DMS 273 (cell line): Measurements from ENCODE around the gene PALS2.
A peak's percentile ranks its signal among the peaks of the same experiment; 100 is the strongest.

Source experiments
- DNase-seq: peaks from one replicate; lab custom pipeline; 2025; ENCODE audit not compliant: unreplicated experiment; lab: John Stamatoyannopoulos, UW

The PALS2 gene, protein sequence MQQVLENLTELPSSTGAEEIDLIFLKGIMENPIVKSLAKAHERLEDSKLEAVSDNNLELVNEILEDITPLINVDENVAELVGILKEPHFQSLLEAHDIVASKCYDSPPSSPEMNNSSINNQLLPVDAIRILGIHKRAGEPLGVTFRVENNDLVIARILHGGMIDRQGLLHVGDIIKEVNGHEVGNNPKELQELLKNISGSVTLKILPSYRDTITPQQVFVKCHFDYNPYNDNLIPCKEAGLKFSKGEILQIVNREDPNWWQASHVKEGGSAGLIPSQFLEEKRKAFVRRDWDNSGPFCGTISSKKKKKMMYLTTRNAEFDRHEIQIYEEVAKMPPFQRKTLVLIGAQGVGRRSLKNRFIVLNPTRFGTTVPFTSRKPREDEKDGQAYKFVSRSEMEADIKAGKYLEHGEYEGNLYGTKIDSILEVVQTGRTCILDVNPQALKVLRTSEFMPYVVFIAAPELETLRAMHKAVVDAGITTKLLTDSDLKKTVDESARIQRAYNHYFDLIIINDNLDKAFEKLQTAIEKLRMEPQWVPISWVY

DNA sequence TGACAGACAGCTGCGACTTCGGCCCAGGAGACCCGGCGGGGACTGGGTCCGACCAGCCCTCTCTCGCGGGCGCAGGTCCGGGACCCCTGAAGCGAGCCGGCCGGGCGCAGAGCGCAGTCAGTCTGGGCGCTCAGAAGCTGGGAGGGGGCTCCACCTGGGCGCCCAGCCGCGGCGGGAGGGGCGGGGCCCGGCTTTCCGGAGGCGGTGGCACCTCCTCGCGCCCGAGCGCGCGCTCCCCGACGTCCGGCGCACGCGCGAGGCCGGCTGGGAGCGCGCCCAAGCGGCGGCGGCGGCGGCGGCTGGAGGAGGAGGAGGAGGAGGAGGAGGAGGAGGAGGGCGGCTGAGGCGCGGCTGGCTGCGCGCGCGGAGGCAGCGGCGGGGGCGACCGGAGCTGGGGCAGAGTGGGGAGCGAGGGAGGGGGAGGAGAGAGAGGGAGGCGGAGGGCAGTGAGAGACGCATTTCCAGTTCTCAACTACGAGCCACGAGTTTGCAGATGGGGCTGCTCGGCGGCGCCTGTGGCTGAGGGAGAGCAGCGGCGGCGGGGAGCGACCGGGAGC is at the start of gene PALS2:
TSS of gene PALS2 (plus strand) at position 456 of the 557 bp plus-strand sequence. CDS start 50,216 bp downstream, outside the sequence.
- peak; percentile 96 for DNase-seq

DNA sequence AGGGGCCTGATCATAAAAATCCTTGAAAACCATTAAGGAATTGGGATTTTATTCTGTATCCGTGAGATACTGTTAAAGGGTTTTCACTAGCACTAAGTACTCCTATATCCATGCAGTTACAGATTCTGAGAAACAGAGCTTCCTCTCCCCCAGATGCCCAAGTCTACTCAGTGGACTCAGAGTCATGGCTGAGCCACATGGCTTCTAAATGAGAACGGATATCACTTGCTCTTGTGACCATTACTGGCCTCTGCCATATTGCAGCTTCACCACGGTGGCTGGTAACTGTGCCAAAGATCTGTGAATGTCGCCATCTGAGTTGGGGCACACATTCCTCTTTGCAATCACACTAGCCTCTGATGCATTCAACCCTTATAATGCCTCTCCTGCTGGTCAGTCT is 42.0 kb upstream of the PALS2 start:
- no peak for DNase-seq

DNA sequence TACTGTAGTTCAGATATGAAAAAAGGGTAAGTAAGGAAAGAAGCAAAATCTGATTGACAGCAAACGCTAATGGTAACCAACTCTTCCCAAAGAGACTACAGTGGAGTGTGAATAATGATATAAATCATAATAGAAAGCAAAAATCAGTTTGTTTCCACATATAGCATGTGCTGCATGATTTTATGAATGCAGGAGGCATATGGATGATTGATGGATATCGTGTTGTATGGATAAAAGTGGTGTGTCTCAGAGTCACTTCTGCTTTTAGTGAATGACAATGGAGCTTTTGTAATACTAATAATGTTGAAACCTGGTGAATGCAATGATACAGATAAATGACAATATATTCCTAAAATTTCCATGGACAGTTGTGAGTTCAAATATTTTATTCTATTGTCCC is 36.6 kb upstream of the PALS2 start:
- DNase-seq = no peak

DNA sequence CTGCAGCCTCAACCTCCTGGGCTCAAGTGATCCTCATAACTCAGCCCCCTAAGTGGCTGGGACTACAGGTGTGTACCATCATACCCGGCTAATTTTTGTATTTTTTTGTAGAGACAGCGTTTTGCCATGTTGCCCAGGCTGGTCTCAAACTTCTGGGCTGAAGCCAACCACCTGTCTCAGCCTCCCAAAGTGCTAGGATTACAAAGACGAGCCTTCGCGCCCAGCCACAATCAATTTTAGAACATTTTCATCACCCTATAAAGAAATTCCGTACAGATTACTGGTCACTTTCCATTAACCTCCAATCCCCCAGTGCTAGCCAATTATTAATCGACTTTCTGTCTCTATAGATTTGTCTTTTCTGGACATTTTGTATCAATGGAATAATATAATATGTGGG is 32.3 kb upstream of the PALS2 start:
- peak; percentile 15 for DNase-seq

DNA sequence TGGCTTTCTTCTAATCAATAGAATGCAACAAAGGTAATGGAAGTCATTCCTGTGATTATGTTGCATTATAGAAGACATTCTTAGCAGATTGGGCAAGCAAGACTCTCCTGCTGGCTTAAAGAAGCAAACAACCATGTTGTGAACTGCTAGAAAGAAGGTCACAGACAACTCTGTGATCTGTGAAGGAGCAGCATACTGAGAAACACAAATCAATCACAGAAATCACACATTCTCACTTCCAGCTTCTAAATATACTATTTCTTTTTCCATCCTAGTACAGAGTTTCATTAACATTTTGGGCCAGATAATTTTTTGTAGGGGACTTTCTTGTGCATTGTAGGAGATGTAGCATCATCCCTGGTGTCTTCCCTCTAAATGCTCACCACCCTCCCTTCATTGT is 28.0 kb upstream of the PALS2 start:
- DNase-seq = no peak

DNA sequence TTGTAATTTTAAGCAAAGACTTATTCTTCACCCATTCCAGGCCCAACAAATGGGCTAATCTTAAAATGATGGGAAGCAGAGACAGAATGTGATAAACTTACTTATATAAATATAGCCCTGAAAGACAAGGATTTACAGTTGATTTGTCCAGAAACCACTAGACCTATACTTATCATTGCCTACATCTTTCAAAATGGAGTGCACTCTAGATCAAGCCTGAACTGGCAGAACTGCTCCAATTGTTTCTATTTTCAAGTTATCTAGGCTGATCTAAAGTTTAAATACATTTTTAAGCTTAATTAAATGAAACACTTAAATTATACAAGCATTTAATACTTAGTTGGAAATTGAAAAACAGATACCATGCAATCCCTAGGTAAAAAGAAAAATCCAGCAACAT is 24.9 kb upstream of the PALS2 start:
- no peak for DNase-seq

DNA sequence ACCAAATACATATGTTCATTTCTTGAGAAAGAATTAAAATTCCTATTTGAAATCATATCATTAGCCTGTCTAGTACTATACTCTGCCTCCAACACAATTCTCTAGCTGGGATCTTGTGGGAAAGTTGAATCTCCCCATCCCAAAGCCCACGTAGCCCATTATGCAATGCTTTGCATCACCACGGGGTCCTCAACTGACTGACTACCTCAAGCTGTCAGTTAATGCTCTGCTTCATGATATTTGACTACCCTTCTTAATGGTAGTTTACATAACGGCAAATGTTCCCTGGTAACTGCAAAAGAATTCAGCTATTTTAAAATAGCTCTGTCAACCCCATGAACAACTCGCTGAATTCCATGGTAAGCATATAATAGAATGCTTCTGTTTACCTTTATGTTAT is 23.3 kb upstream of the PALS2 start:
- no peak for DNase-seq

DNA sequence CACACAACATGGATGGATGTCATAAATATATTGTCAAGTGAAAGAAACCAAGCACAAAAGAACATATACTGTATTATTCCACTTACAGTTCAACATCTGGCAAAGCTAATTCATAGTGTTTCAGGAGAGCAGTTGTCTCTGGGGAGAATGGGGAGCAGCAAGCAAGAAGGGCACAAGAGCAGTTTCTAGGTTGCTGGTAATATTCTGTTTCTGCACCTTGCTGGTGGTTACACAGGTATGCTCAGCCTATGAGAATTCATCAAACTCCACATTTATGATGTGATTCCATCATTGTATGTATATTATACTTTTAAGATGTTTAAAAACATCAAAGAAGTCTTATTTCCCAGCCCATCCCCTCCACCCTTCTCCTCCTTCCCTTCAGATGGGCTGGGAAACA is 18.1 kb upstream of the PALS2 start:
- DNase-seq = no peak

DNA sequence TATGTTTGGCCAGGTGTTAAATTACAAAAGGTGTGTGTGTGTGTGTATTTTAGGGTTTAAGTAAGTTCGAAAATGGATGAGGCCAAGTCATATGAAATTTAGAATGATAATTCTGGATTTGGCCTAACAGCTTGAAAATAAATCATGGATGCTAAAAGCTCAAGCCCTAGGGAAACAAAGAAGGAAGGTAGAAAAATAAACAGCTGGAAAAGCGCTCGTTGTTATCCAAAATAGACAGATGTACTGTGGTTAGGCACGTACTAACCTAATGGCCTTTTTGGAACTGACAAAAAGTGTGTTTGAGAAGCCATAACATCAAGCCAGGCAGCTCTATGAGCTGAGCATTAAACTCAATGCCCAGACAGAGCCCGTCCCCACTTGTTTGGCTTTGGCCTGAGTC is 17.5 kb upstream of the PALS2 start:
- DNase-seq = no peak

DNA sequence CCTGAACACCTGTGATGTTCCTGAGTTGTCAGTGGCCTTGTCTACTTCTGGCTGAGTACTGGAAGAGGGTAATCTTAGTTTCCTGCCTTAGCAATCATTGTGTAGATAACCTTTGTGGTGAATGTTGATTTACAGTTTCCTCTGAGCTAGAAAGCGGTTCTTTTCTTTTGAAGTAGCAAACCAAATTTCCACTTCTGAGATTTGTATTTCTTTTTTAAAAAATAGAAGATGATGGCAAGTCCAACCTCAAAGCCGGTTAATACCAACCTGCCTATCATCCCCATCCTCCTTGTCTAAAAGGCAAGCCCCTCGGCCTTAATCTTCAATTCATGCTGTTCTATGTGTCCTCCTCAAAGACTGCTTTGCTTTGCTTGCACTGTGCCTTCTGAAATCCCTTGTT is 12.5 kb upstream of the PALS2 start:
- no peak for DNase-seq

DNA sequence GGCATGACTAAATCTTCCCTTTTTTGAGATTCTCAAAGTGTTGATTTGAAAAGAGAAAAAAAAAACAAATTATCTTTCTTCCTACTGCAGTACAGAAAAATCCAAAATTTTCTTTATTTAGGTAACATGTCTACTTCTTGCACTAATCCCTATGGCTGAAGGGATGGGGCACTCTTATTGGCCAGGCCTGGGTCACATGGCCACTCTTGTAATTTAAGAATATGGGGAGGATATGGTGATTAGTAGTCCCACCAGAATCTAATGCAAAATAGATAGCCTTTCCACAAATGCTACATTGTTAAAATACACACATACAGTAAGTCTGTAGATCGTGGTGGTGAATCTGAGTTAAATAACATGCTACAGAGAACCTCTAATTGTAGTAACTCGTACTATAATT is 7.0 kb upstream of the PALS2 start:
- no peak for DNase-seq

DNA sequence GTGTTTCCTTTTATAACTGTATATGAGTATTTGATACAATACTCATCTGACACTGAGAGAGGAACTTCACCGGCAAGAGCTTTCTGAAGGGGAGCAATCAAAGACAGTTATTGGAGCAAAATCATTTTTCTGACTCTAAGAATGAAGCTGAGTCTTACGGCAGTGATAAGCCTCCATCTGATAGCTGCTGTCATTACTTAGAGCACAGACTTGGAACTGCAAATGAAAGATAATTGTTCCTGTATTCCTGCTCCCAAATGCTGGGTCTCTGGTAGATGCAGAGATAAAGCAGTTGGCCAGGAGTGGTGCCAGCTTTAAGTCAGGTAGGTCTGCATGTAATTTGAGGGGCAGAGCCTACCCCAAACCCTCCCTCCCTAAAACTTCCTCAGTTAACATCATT is 2.3 kb upstream of the PALS2 start:
- DNase-seq = no peak

DNA sequence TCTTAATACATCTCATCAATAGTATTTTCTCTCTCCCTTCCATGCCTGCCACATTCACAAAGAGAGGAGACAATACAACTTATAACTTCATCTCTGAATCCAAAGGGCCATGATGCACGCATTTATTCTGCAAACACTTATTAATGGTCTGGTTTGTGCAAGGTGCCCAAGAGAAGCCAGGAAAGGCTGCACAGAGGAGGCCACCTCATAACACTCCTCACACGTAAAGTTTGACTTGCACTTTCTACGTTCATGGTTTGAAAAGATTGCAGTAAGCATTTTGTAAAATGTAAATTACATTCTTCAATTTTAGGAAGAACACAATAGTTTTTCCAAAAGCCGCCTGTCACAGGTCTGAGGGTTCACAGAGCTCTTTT is 1.2 kb upstream of the PALS2 start:
- no peak for DNase-seq

DNA sequence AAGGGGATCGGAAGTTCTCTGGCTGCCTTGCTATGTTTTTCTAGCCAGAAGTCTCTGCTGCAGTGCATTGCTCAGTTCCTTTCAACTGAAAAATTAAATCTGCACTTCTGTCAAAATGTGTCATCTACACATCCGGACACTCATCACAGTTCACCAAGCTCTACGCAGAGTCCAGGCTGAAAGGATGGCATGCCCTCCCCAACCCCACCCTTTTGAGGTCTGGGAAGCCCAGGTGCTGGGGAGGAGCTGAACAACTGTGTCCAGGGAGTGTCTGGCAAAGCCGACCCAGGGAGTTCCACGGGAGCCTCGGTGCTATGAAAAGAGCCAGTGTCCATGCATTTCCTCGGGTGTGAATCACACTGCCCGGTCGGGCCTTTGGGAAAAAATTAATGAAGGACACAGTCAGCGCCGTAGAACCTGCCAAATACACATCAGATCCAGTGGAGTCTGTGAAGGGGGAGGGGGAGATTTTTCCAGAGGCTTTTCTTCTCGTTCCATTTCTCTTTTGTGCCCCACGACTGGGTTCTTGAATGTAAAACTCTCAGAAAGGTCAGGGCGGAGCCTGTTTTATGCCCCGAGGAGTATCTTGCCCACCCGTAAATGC is 757 bp upstream of the PALS2 start:
- no peak for DNase-seq

DNA sequence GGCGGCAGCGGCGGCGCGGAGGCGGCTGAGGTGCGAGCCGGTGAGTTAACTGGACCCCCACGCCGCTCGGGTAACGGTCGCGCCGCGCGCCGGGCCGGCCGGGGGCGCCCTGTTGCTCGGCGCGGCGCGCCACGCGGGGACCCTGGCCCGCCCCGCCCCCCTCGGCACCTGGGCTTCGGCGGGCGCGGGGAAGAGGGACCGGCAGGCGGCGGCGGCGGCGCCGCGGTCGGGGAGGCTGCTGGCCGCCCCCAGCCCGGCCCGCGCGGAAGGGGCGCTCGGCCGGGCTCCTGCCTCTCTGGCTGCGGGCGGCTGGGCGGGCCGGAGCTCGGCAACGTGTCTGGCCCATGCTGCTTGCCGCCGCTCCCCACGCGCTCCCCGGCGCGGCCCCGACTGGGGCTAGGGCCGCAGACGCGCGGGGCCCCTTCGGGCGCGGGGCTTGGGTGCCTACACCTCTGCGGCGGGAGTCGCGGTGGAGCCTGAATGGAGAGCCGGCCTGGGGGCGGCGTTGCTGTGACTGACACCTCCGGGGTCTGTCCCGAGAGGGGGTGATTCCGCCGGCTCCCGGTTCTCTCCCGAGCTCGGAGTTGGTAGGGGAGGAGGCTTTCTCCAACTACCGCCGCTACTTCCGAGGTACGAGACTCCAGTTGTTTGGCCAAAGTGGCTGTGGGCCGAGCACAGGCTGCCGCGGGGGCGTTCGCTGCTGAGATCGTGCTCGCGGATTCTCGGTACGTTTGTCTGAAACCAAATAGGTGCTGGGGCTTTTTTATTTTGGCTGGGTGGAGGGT is 494 bp downstream of the PALS2 start:
- DNase-seq = peak; percentile 88

DNA sequence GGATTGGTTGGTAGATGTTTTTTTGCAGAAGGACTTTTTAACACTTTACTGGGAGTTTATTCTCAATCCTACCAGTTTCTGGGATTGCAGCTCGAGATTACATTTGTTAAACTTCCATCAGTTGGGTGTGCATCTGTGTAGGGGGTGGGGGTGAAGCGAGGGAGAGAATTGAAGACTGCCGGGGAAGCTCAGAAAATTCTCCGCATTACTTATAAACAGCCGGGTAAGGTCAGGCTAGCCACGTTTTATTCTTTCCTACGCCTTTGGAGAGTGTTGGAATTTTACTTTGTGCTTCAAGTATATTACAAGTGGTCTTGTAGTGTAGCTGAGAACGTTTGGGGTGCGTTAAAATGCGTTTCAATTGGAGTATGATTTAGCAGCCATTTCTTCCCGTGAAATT is 1.1 kb downstream of the PALS2 start:
- peak; percentile 72 for DNase-seq

DNA sequence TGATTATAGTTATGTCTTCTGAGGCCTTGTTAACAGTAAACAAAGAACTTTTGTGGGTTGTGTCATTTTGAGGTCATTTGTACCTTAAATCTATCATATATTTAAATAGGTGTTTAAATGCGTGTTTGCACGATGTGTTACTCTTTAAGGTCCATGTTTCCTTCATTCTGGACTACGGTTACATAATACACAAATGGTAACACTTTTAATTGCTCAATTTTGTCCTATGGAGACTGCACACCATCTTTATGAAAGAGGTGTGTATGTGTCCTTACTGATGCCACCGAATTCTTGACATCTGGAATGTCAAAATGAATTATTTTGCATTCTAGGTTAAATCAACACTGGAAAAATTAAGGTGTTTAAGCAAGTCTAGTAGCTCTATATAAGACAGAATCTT is 1.7 kb downstream of the PALS2 start:
- DNase-seq = peak; percentile 36

DNA sequence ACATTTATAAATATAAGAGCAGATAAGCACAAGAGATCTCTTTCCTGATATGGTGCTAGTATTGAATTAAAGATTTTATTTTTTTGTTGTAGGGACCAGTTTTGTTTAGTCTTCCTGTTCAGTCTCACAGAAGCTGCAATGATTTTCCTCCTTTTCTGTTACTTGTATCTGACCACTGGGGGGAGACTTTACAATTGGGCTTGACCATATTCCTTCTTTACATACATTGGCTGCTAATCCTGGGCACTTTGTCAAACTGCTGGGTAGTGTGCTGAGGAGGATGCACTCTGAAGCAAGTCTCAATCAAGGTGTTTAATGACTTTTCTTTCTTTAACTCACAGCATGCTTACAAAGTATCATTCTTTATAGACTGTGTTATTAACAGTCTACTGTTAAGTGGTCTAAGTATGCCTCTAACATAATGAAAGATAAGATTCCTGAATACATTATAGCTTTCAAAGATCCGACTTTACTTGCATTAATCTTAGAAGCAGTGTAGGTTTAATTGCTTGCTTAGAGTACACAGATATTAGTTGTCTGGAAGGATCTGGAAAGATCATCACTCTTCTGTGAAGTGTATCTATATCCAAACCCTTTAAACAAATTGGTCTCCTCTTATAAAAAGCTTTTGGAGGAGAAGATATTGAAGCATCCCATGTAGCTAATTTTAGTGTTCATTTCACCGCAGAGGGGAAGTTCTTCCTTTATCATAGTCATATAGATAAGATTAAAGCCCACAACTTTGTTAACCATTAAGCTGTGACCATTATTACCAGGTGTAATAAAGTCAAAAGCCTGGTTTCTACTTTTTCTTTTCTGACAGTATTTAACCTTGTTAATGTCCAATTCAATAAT is 3.1 kb downstream of the PALS2 start:
- peak; percentile 88 for DNase-seq

DNA sequence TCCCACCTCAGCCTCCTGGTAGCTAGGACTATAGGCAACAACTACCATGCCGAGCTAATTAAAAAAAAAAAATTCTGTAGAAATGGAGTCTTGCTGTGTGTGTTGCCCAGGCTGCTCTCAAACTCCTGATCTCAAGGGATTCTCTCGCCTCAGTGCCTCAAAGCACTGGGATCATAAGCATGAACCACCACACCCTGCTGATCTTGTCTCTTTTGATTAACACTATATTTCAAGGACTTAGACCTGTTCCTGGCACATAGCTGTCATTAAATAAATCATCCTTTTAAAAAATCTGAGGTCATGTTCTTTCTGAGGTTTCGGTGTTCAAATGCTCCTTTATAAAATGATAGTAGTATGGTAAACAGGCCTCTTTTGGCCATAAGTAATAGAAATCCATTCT is 4.8 kb downstream of the PALS2 start:
- no peak for DNase-seq

DNA sequence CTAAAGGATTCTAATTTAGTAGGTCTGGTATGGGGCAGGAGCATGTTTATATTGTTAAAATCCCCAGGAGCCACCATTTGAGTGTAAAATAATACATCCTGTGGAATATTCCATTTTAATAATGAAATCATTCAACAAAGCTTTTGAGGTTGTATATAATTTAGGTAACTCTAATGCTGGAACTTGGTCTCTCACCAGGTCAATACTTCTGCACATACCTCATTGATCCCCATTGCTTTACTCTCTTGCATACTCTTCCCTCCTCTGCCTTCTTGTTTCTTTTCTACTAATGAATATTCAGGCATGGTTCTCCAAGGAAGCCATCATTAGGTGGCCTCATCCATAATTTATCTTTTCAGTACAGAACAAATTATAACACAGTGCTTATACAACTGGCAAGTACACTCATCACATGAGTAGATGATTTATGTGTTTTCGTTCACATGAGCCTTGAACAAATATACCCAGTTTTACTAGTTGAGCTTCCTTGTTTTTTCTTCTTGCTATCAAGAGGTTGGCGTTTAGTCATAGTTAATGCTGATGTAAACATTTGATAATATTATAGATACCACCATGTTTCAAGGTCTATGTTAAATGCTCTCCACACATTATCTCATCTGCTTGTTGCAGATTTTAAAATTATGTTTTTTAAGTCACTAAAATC is 7.2 kb downstream of the PALS2 start:
- no peak for DNase-seq
